NCI-H524 (cell line): Measurements from ENCODE around the gene MTUS2.

Experiments used
- DNase-seq, 2 experiments: peaks; one replicate each; lab custom pipeline; 2025; lab: John Stamatoyannopoulos, UW

Gene MTUS2

DNA sequence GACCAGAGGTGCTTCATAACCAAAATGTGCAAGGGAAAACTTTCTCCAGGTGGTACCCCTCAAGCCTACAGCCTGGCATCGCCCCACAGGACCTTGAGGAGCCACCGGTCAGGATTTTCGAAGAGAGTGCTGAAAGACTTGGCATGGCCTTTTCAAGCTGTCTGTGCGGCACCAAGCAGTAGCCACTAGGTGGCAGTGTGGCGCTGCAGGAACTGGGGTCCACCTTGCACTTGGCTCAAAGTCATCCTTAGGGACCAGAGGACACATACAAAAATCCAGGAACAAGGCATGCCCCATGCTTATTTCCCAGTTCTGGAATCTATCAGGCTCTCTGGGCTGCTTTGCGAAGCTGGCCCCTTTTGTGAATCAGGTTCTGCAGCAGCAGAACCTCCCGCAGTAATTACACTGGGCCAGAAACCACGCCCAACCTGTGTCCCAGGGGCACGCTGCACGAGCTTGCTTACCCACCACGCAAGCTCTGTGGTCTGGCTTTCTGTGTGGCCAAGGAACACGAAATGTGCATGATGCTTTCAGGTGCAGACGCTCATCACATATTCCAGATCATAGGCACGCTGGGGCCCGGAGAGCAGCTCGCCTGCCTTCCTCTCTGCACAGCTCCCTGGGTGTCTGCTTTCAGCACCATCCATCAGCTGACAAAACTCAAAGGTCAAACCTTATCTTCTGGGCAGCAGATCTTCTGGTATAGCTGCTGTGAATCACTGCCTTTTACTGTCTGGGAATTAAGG, 688.2 kb downstream of the MTUS2 start:
- DNase-seq, result peak; percentile 66 to 90

DNA sequence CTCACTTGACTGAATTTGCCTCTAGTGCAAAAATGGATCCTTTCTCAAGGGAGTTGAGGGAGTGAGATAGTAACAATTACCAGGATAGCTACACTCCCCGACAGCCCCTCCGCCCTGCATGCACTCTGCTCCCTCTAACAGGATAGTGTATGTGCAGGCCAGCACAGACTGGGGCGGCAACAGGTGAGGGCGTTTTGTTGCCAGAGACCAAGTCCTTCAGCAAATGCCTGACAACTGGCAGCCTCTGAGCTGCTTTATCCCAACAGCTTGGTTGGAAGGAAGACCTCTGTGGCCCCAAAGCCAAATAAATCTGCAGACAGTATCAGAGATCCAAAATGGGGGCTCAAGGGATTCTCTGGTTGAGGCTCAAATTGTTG, 688.7 kb downstream of the MTUS2 start:
- DNase-seq, result no peak

DNA sequence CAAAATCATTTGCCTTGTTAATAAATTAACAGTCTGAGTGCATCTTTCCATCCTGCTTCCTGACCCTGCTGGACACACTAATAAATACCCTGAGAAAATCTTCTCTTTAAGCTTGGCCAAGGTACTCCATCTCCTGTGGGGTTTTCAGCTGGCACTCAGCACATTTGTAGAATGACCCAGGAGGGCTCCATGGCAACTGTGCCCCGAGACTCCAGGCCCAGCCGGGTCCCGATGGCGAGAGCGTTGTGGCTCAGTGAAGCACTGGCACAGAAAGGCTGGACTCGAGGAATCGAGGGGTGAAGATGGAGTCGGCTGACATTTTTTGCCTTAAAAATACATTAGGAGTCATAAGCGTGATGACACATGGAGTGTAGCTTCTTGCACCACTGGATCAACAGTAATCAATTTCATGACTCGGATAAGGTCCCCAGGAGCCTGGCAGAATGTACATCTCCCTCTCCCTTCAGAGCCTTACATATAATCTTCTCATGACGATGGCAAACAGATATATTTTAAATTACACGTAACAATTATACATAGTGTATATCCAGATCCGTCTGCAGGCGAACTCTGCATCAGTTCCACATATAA, 690.0 kb downstream of the MTUS2 start:
- no peak for DNase-seq

DNA sequence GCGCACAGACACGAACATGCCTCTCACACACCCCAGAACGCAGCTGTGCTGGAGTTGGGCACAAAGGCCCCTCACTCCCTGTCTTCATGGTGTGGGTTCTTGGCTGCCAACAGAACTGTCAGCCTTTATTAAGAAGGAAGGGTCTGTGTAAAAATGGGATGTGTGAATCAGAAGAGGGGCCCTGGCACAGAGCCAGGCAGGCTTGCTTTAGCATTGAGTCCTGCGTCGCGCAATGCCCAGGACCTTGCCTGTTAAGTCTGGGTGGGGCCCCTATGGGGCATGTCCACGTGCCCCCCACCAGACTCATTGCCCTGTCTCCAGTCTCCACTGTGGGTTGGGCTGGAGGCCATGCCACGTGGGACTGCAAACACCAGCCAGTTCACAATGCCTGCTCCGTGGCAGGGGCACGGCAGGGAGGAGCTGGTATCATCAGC, 690.5 kb downstream of the MTUS2 start:
- DNase-seq, result peak in 1 of 2 experiments; percentile 17

DNA sequence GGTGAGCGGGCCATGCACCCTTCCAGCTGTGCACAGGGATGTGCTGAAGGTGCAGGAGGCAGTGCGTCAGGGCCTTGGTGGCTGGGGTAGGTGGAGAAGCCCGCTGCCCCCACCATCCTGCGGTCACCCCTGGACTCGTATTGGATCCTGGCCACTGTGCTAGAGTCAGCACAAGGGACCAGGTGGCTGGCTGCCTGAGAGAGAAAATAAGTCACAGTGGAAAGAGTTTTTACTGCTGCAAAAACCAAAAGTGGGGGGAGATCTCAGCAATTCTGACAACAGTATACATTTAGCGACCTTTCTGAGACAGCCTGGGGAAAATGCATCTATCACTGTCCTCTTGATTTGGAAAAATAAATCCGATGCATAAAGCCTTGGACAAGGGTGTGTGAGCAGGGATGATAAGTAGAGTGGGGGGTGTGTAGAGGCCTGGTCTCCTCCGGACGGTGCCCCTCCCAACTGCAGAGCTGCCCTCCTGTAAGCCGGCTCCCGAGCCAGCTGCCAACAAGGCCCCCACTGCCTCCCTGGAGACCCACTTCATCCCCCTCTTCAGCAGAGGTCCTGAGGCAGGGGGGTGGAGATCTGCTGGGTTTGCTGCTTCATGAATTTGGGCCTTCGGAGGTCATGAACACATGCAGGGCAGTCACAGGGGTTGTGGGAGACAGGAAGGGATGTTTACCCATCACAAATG, 691.1 kb downstream of the MTUS2 start:
- DNase-seq, result peak; percentile 29 to 62

DNA sequence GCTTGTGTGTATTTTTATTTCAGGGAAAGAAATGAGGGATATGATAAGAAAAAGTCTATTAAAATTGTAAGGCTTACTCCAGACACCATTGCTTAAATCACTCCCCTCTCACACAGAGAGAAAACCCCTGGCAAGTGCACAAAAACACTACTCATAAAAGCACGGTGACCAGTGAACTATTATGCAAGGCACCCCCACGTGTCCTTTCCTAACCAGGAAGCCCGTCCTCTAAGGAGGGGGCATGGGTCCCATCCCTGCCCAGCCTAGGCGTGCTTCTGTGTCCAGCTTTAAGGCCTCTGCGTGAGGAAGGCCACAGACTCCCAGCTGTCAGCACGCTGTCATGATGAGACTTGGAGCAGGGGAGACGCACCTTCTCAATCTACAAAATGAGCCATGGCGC, 691.8 kb downstream of the MTUS2 start:
- no peak for DNase-seq

DNA sequence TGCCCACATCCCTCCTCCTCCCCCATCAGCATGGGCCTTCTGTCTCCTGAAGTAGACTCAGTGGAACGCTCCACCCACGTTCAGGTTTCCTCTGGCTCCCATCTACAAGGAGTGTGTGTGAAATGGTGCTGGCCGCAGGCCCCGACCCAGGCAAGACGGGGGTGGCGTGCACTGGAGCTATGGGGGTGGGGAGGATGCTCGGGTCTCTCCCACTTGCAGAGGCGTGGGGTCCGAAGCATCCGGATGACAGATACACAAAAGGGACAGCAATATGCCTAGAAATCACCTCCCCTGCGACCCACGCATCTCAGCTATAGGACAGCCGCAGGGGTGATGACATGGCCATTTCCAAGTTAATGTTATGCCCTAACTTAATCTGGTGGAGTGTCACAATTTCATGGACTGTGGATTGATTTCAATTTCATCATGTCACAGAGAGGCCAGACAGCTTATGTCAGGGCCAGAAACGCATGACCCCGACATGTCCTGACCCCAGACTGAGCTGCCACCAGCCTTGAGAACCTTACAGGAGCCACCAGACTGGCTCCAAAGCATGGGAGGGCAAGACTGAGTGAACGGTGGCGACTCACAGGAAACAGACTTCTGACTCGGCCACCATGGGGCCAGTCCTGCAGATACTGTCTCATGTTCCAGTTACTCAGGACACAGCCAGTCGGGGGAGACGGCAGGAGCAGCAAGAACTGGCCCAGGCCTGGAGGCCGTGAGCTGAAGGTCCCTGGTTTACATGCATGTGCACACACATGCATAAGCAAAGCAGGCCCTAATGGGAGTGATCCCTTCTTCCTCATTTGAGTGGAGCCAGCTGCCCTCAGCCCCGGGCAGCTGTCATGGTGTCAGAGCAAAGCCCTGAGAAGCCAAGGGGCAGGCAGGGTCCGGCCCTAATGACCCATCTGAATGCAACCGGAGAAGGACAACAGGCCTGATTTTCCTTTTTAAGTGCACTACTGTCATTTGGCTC, 693.2 kb downstream of the MTUS2 start:
- no peak for DNase-seq

DNA sequence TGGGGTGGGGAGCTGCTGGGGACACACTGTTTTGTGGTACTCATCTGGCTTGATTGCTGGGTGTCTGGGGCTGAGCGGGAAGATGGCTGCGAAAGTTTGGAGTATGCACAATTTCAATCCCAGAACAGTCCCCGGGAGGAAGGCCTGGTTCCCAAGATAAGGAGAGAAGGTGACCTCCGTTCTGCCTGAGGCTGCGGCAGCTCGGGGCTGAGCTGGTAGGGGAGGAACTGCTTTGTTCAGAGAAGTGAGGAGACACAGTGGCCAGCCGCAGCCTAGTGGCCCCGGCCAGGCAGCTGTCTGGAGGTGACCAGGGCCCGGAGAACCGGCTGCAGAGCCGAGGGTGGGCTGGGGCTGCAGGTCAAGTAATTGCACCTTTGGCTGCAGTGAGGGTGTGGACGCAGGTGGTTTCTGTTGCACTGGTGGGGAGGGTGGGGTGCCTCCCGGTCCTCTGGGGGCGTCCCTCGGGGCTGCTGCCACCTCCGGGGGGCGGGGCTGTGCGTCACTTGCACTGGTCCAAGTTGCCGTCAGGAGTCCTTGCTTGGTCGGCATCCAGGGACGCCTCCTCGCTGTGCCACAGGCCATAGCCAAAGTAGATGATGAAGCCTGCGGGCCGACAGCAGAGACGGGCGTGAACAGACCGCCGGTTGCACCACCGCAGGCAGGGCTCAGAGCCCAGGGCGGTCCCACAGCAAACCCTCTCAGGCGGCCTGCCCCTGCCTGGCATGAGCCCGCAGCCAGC, 694.0 kb downstream of the MTUS2 start:
- DNase-seq, result no peak

DNA sequence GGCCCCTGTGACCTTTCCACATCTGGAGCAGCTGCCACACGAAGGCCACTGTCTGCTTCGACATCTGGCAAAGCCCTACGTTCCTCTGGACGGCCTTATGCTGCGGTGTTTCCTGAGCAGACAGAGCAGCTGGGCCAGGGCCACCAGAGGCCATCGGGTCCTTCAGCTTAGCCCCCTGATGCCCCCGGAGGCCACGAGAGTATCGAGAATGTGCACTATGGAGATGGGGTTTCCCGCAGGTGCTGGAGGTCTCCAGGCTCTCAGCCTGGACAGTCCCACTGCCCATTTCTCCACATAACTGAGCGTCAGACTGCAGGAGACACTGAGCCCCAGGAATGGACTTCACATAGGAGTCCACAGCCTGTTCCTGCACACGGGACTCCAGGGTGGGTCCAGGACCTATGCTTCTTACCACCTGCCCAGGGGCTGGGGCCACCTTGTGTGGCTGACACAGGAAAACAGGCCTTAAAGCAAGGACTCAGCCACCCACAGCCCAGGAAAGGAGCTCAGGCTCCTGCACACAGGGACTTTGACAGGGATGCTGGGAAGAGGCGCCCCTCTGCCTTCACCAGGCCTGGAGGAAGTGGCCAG, 694.7 kb downstream of the MTUS2 start:
- no peak for DNase-seq

DNA sequence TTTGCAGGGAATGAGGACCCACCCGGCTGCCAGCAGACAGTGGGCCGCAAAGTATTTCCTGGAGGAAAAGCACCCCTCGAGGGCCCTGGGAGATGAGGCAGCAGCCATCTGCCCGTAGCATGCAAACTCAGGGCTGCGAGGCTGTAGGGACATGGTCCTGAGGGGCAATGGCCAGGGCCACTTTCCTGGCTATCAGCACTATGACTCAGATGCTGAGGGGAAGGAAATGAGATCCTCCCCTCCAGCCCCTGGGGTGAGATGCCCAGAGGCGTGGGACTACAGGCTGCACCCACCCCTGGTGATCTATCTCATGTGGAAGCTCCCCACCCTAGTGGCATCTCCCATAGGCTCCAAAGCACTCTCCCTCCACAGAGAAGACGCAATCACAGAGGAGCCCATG, 695.2 kb downstream of the MTUS2 start:
- no peak for DNase-seq

DNA sequence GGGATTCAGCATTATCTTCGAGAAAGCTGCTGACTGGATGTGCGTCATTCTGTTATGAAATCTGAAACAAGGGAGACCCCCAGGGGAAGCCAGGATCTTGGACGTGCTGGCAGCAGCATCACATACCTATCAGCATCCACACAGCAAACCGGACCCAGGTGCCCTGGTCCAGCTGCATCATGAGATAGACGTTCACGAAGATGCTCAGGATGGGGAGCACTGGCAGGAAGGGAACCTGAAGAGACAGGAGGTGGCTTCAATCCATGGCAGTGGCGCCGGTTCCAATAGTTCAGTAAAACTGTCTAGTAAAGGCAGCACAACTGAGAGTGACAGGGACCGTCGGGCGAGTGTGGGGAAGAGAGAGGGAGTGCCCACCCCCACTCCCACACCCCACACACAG, 695.9 kb downstream of the MTUS2 start:
- no peak for DNase-seq

DNA sequence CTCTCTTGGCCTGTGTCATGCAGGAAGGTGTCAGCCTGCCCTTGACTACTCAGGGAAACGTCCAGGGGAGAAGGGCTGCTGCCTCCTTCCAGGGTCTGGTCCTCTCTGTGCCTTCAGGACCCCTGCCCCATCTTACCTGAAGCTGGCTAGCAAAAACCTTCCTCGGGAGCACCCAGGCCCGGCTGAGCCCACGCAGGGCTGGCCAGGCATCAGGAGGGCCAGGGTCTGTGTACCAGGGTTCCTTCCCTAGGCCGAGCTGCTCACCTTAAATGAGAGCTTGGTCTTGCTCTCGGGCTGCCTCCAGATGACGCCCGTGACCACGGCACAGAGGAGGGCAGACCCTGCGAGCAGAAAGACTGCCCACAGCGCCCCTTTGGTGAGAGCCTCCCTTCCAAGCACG, 696.7 kb downstream of the MTUS2 start:
- no peak for DNase-seq

DNA sequence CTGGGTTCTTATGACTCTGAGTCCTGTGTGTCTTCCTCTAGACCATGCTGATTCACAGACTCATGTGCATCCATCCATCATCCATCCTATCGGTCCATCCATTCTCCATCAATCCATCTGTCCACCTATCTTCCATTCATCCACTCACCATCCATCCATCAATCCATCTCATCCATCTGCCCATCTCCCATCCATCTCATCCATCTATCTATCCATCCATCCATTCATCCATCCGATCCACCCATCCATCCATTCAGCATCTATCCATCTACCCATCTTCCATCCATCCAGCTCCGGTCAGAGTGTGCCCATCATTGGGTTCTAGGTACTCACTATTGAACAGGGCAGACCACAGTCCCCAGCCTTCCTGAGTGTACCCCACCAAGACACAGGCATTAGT, 699.8 kb downstream of the MTUS2 start:
- DNase-seq, result no peak

DNA sequence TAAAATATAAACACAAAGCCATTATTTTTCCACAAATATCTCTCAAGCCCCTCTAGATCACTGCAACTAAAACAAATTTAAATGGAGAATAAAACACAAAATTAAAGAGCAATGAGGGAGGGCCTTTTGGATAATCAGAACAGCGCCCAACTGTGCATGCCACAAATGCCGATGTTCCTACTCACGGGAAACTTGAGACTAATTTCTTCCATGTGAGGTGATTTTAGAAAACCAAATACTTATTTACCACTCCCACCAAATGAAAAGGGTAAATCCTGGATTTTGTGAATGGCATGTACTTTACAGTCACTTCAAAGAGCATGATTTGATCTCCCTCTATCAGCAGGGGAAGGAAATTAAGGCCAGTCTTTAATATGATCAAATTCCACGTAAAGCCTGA, 700.5 kb downstream of the MTUS2 start:
- no peak for DNase-seq

DNA sequence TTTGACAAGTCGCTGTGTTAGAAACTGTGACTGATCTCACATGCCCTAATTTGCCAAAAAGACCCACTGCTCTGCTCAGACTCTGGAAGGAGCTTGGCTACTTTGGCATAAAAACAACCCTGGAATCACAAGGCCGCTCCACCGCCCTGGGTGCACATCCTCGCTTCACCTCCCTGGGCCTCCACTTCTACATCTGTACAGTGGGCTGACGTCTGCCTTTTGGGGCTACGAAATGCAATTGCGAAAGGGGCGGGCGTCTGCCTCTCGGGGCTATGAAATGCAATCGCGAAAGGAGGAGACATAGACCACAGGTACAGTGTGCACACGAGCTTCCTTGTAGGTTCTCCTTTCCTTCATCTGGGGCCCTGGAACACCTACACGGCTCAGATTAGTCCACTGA, 701.2 kb downstream of the MTUS2 start:
- DNase-seq, result no peak

DNA sequence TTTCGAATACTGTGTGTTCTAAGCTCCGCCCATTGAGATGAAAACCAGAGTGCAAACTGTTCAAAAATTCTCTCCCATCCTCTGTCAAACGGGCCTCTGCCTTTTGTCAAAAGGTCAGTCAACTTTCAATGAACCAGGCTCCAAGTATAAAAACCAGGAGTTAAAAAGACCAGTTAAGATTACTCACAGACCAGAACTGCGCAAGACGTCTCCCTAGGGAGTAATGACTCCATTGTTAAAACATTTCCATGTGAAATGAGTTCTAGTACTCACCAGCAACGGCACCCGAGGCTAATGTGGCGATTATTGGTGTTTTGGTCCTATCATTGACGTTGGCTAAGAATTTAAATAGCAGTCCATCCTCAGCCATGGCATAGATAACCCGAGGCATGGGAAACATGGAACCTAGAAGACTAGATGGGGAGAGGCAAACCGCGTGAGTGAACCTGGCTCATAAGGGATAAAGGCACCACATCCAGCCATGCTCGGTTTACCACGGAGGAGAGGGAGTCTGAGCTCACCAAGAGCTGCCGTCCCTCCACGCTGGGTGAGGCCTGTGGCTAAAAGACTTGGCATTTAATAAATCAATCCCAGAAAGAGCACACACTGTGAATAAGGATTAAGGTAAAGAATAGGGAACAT, 702.0 kb downstream of the MTUS2 start:
- no peak for DNase-seq

DNA sequence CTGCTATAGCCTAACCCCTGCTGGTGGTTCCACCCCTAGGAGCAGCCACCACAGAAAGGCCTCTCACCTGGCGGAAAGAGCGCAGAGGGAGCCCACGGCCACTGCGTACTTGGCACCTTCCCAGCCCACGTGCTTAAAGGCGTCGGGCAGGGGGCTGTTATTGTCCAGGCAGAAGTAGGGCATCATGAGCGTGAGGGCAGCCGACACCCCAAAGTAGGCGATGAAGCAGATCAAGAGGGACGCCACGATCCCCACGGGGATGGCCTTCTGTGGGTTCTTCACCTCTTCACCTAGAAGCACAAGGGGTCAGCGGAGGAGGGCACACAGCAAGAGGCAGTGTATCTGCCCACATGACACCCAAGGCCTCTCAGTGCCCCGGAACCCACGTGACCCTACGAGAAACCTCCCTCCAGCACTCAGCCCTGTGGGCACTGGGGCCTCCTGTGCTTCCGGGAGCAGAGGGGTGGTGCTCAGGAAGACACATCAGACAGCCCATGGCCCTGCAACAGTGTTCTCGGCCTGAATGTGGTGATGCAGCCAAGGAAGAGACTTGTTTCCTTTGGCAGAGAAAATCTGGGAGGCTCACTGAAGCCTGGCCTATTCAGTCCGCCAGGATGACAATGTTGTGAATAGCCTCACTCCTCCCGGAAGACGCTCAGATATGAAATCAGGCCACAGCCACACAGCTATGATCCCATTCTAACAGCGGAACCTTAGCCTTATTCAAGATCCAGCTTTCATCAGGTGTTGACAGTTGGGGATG, 703.2 kb downstream of the MTUS2 start:
- DNase-seq, result no peak

DNA sequence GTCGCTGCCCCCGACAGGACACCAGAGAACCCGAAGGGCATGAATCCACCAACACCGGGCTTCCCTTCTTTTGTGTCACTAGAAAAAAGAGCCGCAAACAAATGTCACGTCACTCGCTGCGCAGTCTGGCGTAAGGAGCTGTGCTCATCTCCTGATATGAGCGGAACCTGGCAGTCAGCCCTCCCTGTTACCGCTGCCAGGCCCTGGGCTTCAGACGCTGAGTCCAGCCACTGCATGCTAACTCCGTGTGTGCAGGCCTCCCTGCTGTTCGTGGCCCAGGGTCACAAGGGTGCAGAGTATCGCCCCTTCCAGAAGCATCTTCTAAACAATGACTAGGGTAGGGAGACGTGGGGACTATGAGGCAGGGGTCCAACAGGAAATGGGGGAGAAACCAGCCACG, 704.0 kb downstream of the MTUS2 start:
- no peak for DNase-seq

DNA sequence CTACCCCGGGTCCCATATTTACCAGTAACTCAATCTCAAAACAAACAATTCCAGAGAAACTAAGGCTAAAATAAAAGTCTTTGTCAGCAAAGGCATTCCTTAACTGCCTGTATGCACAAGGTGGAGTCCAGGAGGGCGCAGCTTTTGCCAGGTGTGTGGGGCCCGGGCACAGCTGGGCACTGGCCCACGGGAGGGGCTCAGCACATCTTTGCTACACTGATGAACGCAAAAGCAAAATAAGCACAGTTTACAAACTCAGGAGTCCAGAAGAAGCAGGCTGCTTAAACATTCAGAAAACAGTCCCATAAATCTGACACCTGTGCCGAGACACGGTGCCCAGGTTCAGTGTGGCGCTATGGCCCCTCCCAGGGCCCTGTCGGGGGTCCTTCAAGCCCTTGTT, 704.5 kb downstream of the MTUS2 start:
- DNase-seq, result no peak

DNA sequence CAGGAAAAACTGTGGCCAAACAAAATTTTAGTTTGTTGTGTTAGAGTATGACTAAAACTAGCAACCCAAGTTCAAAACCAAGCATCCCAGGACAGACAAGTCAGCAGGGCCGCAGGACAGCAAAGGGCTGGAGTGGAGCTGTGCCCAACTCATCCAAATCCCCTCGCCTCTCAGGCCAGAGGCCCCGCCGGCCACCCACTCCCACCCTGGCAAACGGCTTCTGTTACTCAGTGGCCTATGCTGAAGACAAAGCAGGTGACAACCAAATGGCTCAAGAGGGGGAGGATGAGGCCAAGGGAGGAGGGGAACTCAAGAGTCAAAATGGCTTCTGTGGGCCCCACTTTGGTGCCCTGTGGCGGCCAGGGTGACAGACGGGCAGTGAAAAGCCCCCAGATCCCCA, 705.6 kb downstream of the MTUS2 start:
- no peak for DNase-seq
